ENCODE results near the gene JMJD1C. TPM values are rescaled to one million over a fixed set of nuclear protein-coding genes. Genes with fewer than 3 reads are reported as not detected.

JMJD1C gene
- total and polyA plus RNA-seq, 11 donors = 20.3 to 54.6 (median 34.1) TPM

DNA sequence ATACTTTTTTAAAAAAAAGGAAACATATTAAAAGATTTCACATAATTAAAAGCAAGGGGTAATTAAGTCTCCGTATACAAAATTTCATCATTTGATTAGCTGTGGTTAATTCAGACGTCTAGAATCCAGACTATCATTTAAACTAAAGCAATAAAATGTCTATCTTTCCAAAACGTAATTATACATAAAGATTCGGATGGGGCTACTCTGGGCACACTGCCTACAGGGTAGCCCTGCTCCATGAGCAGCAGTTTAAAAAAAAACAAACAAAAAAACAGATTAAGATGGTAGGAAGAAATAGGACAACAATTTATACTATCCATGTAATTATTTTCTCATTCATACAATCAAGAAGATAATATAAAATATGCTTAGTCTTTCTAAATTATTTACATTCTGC lies 236.6 kb downstream of the JMJD1C start:
- DNase-seq (no peak), ATAC-seq (no peak)
- TF ChIP-seq POLR2A (IDR thresholded peaks at IDR 0.05) = no peak
- TF ChIP-seq, protein P1, sequence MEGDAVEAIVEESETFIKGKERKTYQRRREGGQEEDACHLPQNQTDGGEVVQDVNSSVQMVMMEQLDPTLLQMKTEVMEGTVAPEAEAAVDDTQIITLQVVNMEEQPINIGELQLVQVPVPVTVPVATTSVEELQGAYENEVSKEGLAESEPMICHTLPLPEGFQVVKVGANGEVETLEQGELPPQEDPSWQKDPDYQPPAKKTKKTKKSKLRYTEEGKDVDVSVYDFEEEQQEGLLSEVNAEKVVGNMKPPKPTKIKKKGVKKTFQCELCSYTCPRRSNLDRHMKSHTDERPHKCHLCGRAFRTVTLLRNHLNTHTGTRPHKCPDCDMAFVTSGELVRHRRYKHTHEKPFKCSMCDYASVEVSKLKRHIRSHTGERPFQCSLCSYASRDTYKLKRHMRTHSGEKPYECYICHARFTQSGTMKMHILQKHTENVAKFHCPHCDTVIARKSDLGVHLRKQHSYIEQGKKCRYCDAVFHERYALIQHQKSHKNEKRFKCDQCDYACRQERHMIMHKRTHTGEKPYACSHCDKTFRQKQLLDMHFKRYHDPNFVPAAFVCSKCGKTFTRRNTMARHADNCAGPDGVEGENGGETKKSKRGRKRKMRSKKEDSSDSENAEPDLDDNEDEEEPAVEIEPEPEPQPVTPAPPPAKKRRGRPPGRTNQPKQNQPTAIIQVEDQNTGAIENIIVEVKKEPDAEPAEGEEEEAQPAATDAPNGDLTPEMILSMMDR (IDR thresholded peaks at IDR 0.05) = no peak
- Histone ChIP-seq H3K27ac (no peak overlapping the region), H3K27me3 (no peaks in the 10 kb centered on the region), H3K36me3 (no peaks in the 10 kb centered on the region), H3K4me1 (peaks cover 0 to 66% (median 15%) of the 10 kb centered on the region in 12 donors), H3K4me3 (no peak overlapping the region), H3K9me3 (no peaks in the 10 kb centered on the region)
- intact Hi-C loops (cut with DNase I) = no loop called here
- WGBS, 4 donors = 55 to 63% (median 58%) methylated on average over 4 of the region's 4 CpGs

DNA sequence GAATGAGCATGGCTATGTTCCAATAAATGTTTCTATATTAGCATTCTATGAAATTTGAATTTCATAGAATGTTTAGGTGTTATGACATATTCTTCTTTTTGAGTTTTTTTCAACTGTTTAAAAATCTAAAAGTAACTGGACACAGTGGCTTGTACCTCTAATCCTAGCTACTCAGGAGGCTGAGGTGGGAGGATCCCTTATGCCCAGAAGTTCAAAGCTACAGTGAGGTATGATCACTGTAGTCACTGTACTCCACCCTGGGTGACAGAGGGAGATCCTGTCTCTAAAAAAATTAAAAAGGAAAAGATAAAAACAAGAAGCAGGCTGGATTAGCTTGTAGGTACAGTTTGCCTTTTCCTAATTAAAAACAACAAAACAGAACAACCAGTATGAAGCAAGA lies 237.5 kb downstream of the JMJD1C start:
- H3K27me3 ChIP-seq = no peaks in the 10 kb centered on the region
- peaks cover 0 to 59% (median 13%) of the 10 kb centered on the region in 12 donors for H3K4me1 ChIP-seq
- H3K9me3 ChIP-seq = no peaks in the 10 kb centered on the region
- DNase-seq (no peak), ATAC-seq (no peak)
- intact Hi-C loops (cut with DNase I) = no loop called here
- TF ChIP-seq, protein P1 (IDR thresholded peaks at IDR 0.05) = no peak
- TF ChIP-seq POLR2A (IDR thresholded peaks at IDR 0.05) = no peak
- H3K4me3 ChIP-seq = no peak overlapping the region
- no peak overlapping the region for H3K27ac ChIP-seq
- H3K36me3 ChIP-seq = no peaks in the 10 kb centered on the region

DNA sequence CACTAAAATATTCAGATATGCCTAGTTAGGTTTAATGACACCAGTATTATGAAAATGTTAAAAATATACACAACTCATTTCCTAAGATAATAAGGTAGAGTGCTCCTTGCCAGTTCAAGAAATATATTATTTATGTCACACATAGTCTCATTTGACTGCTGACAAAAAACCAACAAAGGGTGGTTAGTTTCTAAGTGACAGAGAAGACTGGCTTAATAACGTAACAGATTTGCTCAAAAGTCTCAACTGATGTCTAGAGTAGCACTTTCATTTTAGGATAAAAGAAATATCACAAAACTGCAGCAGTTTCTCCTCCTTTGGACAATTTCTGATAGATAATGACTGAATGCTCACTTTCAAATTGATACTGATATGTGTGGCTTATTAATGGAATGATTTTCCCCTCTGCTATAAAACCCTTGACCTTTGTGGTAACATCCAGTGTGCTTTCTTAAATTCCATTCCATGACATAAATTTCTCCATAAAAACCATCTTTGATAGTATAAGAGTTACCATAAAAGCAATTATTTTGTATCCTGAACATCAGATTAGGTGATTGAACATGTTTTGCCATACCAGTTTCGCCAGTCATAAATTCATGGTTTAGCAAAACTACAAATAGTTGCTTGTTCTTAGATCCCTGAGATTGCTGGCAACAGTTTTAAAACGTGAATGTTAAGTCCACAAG lies 238.4 kb downstream of the JMJD1C start:
- intact Hi-C loops (cut with DNase I) = no loop called here
- H3K9me3 ChIP-seq = no peaks in the 10 kb centered on the region
- H3K4me1 ChIP-seq = peaks cover 0 to 53% (median 11%) of the 10 kb centered on the region in 12 donors
- DNase-seq (no peak), ATAC-seq (no peak)
- TF ChIP-seq, protein P1 (IDR thresholded peaks at IDR 0.05) = no peak
- TF ChIP-seq POLR2A (IDR thresholded peaks at IDR 0.05) = no peak
- no peaks in the 10 kb centered on the region for H3K27me3 ChIP-seq
- H3K36me3 ChIP-seq = no peaks in the 10 kb centered on the region
- H3K27ac ChIP-seq = peak overlapping the region in 1 of 12 donors; percentile 2
- 59 to 71% (median 66%) methylated on average over 3 of the region's 3 CpGs for WGBS, 4 donors
- no peak overlapping the region for H3K4me3 ChIP-seq

DNA sequence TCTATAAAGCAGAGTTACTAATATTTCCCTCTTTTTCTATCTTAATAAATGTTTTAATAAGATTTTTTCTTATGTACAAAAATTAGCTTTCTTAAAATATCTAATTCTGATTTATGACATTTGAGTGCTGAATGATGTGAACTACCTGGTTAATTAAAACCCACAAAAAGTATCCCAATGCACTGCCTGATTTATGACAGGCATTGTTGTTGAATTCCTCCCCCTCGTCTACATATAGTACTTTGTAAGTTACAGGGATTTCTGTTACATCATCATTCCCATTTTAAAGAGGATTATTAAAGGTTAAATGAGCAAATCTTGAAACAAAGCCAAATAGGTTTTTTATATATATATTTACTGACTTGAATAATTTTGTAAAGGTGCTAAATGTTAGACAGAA lies 241.5 kb downstream of the JMJD1C start:
- Histone ChIP-seq H3K4me3 (no peak overlapping the region), H3K4me1 (peaks cover 0 to 56% (median 14%) of the 10 kb centered on the region in 12 donors), H3K36me3 (no peaks in the 10 kb centered on the region), H3K9me3 (no peaks in the 10 kb centered on the region), H3K27me3 (no peaks in the 10 kb centered on the region), H3K27ac (no peak overlapping the region)
- TF ChIP-seq, protein P1 (IDR thresholded peaks at IDR 0.05) = no peak
- no peak for TF ChIP-seq POLR2A (IDR thresholded peaks at IDR 0.05)
- no peak for DNase-seq
- no peak for ATAC-seq
- intact Hi-C loops (cut with DNase I) = no loop called here
- 69 to 77% (median 73%) methylated on average over 1 of the region's 1 CpG for WGBS, 4 donors
